Activated T-helper 1 cell treated with anti-CD3 and anti-CD28 coated beads, Interleukin-2, amount 50 U/mL, for 16 hours (primary cell): ENCODE results near the gene CTNNA3.
A peak's percentile ranks its signal among the peaks of the same experiment; 100 is the strongest.

ENCODE experiments used
- DNase-seq, 2 donors: peaks; one replicate each; pipeline ENCODE4 v3.0.0-alpha.2; 2020; ENCODE audit warnings: low read depth in 1 of 2, low spot score in 1 of 2

The CTNNA3 gene

GRCh38 chr10:67666416-67667034, 29.5 kb downstream of the CTNNA3 start:
- DNase-seq: no peak

GRCh38 chr10:67665491-67665890, 30.5 kb downstream of the CTNNA3 start:
- DNase-seq: no peak

GRCh38 chr10:67664942-67665341, 31.1 kb downstream of the CTNNA3 start:
- no peak for DNase-seq

GRCh38 chr10:67663449-67664087, 32.4 kb downstream of the CTNNA3 start:
- no peak for DNase-seq

- no peak for DNase-seq
Observed at GRCh38 chr10:67662415-67662814, 33.6 kb downstream of the CTNNA3 start.

- no peak for DNase-seq
Observed at GRCh38 chr10:67659497-67659896, 36.5 kb downstream of the CTNNA3 start.

GRCh38 chr10:67657775-67658174, 38.2 kb downstream of the CTNNA3 start:
- DNase-seq: no peak

- no peak for DNase-seq
Observed at GRCh38 chr10:67650558-67650957, 45.4 kb downstream of the CTNNA3 start.

GRCh38 chr10:67648613-67649229, 47.3 kb downstream of the CTNNA3 start:
- DNase-seq: no peak

GRCh38 chr10:67630904-67631303, 65.1 kb downstream of the CTNNA3 start:
- DNase-seq: no peak

GRCh38 chr10:67629461-67629971, 66.5 kb downstream of the CTNNA3 start:
- no peak for DNase-seq

GRCh38 chr10:67622984-67623383, 73.0 kb downstream of the CTNNA3 start:
- DNase-seq: no peak

GRCh38 chr10:67622511-67622910, 73.5 kb downstream of the CTNNA3 start:
- DNase-seq: no peak

GRCh38 chr10:67621834-67622233, 74.2 kb downstream of the CTNNA3 start:
- no peak for DNase-seq

- no peak for DNase-seq
Observed at GRCh38 chr10:67618116-67618515, 77.9 kb downstream of the CTNNA3 start.

GRCh38 chr10:67612577-67613537, 83.1 kb downstream of the CTNNA3 start:
- peak in 1 of 2 donors; percentile 18 for DNase-seq

GRCh38 chr10:67612176-67612575, 83.8 kb downstream of the CTNNA3 start:
- DNase-seq: no peak

GRCh38 chr10:67609996-67610793, 85.8 kb downstream of the CTNNA3 start:
- no peak for DNase-seq

GRCh38 chr10:67608001-67608400, 88.0 kb downstream of the CTNNA3 start:
- no peak for DNase-seq

- DNase-seq: no peak
Observed at GRCh38 chr10:67607472-67607871, 88.5 kb downstream of the CTNNA3 start.
